WI38 (cell line): ENCODE measurements around the gene PARD3B.

Experiments used
- H3K4me3 ChIP-seq: 2 replicates; pipeline ENCODE4 v1.5.1; 2011; ENCODE audit warnings: low read depth, mild to moderate bottlenecking, control low read depth, low read length
- CTCF ChIP-seq: IDR thresholded peaks from 2 replicates; pipeline ENCODE4 v1.5.1; 2012; ENCODE audit warnings: low read depth, mild to moderate bottlenecking, control low read depth, low read length

Gene PARD3B

GRCh38 chr2:205407984-205408383 is 862.7 kb downstream of the PARD3B start:
- no peak for TF ChIP-seq CTCF
- no peak overlapping the region for H3K4me3 ChIP-seq

GRCh38 chr2:205408696-205409095 is 863.4 kb downstream of the PARD3B start:
- no peak overlapping the region for H3K4me3 ChIP-seq
- no peak for TF ChIP-seq CTCF

GRCh38 chr2:205409411-205409810 is 864.1 kb downstream of the PARD3B start:
- TF ChIP-seq CTCF, result no peak
- no peak overlapping the region for H3K4me3 ChIP-seq

- no peak overlapping the region for H3K4me3 ChIP-seq
- TF ChIP-seq CTCF, result no peak
These were observed 866.3 kb downstream of the PARD3B start for GRCh38 chr2:205411558-205411957.

GRCh38 chr2:205424326-205424725 is 879.1 kb downstream of the PARD3B start:
- TF ChIP-seq CTCF, result no peak
- H3K4me3 ChIP-seq, result no peak overlapping the region

- no peak for TF ChIP-seq CTCF
- H3K4me3 ChIP-seq, result no peak overlapping the region
These were observed 879.8 kb downstream of the PARD3B start for GRCh38 chr2:205425102-205425501.

GRCh38 chr2:205427112-205427511 is 881.8 kb downstream of the PARD3B start:
- no peak overlapping the region for H3K4me3 ChIP-seq
- TF ChIP-seq CTCF, result no peak
